Measurements from ENCODE around the gene SRP68. TPM values are rescaled to one million over a fixed set of nuclear protein-coding genes. Genes with fewer than 3 reads are reported as not detected.
A peak's percentile ranks its signal among the peaks of the same experiment; 100 is the strongest.

The SRP68 gene
- total RNA-seq, 4 donors from 2014 or later = 42.3 to 62.0 (median 49.6) TPM

GRCh38 chr17:76039121-76039520 is 33.2 kb downstream of the SRP68 start:
- no peak for TF ChIP-seq CTCF (IDR thresholded peaks at IDR 0.05)
- ATAC-seq (ENCODE audit: low FRiP score) (no peak), DNase-seq (ENCODE audit: low spot score) (no peak)

GRCh38 chr17:76038050-76038449 is 34.3 kb downstream of the SRP68 start:
- no peak for TF ChIP-seq CTCF (IDR thresholded peaks at IDR 0.05)
- DNase-seq (ENCODE audit: low spot score) = no peak
- no peak for ATAC-seq (ENCODE audit: low FRiP score)

GRCh38 chr17:76036497-76037261 is 35.6 kb downstream of the SRP68 start:
- DNase-seq (ENCODE audit: low spot score) = no peak
- no peak for TF ChIP-seq CTCF (IDR thresholded peaks at IDR 0.05)
- ATAC-seq (ENCODE audit: low FRiP score) = peak; percentile 32

GRCh38 chr17:76034428-76035350 is 37.6 kb downstream of the SRP68 start:
- ATAC-seq (ENCODE audit: low FRiP score) (no peak), DNase-seq (ENCODE audit: low spot score) (no peak)
- no peak for TF ChIP-seq CTCF (IDR thresholded peaks at IDR 0.05)

- DNase-seq (ENCODE audit: low spot score) (no peak), ATAC-seq (ENCODE audit: low FRiP score) (no peak)
- TF ChIP-seq CTCF (IDR thresholded peaks at IDR 0.05) = no peak
Observed at GRCh38 chr17:76033139-76033538, 39.2 kb downstream of the SRP68 start.

GRCh38 chr17:76032780-76033108 is 39.6 kb downstream of the SRP68 start:
- ATAC-seq (ENCODE audit: low FRiP score) (no peak), DNase-seq (ENCODE audit: low spot score) (no peak)
- no peak for TF ChIP-seq CTCF (IDR thresholded peaks at IDR 0.05)

Measured in omental fat pad (tissue), 4 donors.